ENCODE data around the gene DACH2. TPM values are rescaled to one million over a fixed set of nuclear protein-coding genes. Genes with fewer than 3 reads are reported as not detected.

DACH2 gene
- total and polyA plus RNA-seq, 4 donors: 0.23 TPM; not detected in 3

DNA sequence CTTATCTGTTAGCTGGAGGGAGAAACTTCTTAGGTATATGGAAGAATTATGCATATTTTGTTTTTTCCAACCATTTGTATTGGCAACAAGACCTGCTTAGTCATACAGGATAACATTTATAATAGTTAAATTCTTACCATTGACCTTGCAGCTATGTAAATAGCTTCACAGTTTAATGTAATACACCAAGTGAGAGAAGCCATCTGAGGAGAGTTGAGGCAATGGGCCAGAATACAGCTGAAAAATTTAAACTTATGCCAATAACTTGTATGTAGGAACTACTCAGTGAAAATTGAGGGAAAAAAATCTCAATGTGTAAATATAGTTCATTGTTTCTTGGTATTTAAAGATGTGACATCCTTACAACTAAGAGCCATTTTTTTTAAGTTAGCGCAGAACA lies 273.5 kb downstream of the DACH2 start:
- H3K27me3 ChIP-seq (ENCODE audit: control insufficient read depth in 4 of 4, insufficient read depth in 4 of 4, low read length in 3 of 4): no peaks in the 10 kb centered on the region
- 98% methylated on average over 1 of the region's 1 CpG for WGBS
- H3K27ac ChIP-seq (ENCODE audit: low read depth in 1 of 2, low read length in 2 of 2): no peak overlapping the region
- H3K9me3 ChIP-seq (ENCODE audit: control insufficient read depth in 4 of 4, low read length in 3 of 4): no peaks in the 10 kb centered on the region
- H3K9ac ChIP-seq (ENCODE audit: low read depth in 1 of 2, low read length in 2 of 2): no peak overlapping the region
- no peak overlapping the region for H3K4me3 ChIP-seq (ENCODE audit: low read depth in 1 of 3, low read length in 3 of 3)
- no peak for DNase-seq (ENCODE audit: low spot score)
- TF ChIP-seq, protein P1, sequence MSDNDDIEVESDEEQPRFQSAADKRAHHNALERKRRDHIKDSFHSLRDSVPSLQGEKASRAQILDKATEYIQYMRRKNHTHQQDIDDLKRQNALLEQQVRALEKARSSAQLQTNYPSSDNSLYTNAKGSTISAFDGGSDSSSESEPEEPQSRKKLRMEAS (IDR thresholded peaks at IDR 0.05): no peak
- TF ChIP-seq NR2F2 (IDR thresholded peaks at IDR 0.05) (no peak), HNF4G (IDR thresholded peaks at IDR 0.05) (no peak), TAF1 (conservative IDR thresholded peaks at IDR 0.05) (no peak), FOXA2 (IDR thresholded peaks at IDR 0.05) (no peak), GABPA (IDR thresholded peaks at IDR 0.05 in 1 of 2, conservative IDR thresholded peaks at IDR 0.05 in 1 of 2) (no peak), YY1 (IDR thresholded peaks at IDR 0.05) (no peak), HNF4A (conservative IDR thresholded peaks at IDR 0.05) (no peak), RXRA (IDR thresholded peaks at IDR 0.05) (no peak), FOXA1 (IDR thresholded peaks at IDR 0.05) (no peak), SP1 (IDR thresholded peaks at IDR 0.05) (no peak), RAD21 (IDR thresholded peaks at IDR 0.05) (no peak), JUND (IDR thresholded peaks at IDR 0.05) (no peak)
- TF ChIP-seq, protein P2, sequence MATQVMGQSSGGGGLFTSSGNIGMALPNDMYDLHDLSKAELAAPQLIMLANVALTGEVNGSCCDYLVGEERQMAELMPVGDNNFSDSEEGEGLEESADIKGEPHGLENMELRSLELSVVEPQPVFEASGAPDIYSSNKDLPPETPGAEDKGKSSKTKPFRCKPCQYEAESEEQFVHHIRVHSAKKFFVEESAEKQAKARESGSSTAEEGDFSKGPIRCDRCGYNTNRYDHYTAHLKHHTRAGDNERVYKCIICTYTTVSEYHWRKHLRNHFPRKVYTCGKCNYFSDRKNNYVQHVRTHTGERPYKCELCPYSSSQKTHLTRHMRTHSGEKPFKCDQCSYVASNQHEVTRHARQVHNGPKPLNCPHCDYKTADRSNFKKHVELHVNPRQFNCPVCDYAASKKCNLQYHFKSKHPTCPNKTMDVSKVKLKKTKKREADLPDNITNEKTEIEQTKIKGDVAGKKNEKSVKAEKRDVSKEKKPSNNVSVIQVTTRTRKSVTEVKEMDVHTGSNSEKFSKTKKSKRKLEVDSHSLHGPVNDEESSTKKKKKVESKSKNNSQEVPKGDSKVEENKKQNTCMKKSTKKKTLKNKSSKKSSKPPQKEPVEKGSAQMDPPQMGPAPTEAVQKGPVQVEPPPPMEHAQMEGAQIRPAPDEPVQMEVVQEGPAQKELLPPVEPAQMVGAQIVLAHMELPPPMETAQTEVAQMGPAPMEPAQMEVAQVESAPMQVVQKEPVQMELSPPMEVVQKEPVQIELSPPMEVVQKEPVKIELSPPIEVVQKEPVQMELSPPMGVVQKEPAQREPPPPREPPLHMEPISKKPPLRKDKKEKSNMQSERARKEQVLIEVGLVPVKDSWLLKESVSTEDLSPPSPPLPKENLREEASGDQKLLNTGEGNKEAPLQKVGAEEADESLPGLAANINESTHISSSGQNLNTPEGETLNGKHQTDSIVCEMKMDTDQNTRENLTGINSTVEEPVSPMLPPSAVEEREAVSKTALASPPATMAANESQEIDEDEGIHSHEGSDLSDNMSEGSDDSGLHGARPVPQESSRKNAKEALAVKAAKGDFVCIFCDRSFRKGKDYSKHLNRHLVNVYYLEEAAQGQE (IDR thresholded peaks at IDR 0.05): no peak
- TF ChIP-seq, protein P3, sequence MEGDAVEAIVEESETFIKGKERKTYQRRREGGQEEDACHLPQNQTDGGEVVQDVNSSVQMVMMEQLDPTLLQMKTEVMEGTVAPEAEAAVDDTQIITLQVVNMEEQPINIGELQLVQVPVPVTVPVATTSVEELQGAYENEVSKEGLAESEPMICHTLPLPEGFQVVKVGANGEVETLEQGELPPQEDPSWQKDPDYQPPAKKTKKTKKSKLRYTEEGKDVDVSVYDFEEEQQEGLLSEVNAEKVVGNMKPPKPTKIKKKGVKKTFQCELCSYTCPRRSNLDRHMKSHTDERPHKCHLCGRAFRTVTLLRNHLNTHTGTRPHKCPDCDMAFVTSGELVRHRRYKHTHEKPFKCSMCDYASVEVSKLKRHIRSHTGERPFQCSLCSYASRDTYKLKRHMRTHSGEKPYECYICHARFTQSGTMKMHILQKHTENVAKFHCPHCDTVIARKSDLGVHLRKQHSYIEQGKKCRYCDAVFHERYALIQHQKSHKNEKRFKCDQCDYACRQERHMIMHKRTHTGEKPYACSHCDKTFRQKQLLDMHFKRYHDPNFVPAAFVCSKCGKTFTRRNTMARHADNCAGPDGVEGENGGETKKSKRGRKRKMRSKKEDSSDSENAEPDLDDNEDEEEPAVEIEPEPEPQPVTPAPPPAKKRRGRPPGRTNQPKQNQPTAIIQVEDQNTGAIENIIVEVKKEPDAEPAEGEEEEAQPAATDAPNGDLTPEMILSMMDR (IDR thresholded peaks at IDR 0.05; ENCODE audit: low read depth, low read length, missing input control): no peak
- TF ChIP-seq, protein P4, sequence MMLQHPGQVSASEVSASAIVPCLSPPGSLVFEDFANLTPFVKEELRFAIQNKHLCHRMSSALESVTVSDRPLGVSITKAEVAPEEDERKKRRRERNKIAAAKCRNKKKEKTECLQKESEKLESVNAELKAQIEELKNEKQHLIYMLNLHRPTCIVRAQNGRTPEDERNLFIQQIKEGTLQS (IDR thresholded peaks at IDR 0.05): no peak
- TF ChIP-seq, protein P5, sequence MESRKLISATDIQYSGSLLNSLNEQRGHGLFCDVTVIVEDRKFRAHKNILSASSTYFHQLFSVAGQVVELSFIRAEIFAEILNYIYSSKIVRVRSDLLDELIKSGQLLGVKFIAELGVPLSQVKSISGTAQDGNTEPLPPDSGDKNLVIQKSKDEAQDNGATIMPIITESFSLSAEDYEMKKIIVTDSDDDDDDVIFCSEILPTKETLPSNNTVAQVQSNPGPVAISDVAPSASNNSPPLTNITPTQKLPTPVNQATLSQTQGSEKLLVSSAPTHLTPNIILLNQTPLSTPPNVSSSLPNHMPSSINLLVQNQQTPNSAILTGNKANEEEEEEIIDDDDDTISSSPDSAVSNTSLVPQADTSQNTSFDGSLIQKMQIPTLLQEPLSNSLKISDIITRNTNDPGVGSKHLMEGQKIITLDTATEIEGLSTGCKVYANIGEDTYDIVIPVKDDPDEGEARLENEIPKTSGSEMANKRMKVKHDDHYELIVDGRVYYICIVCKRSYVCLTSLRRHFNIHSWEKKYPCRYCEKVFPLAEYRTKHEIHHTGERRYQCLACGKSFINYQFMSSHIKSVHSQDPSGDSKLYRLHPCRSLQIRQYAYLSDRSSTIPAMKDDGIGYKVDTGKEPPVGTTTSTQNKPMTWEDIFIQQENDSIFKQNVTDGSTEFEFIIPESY (IDR thresholded peaks at IDR 0.05): no peak
- H3K4me1 ChIP-seq (ENCODE audit: control insufficient read depth in 4 of 4, insufficient read depth in 4 of 4, low read length in 3 of 4): no peaks in the 10 kb centered on the region
- H3K36me3 ChIP-seq (ENCODE audit: control insufficient read depth in 4 of 4, insufficient read depth in 3 of 4, low read depth in 1 of 4, low read length in 3 of 4): no peaks in the 10 kb centered on the region

DNA sequence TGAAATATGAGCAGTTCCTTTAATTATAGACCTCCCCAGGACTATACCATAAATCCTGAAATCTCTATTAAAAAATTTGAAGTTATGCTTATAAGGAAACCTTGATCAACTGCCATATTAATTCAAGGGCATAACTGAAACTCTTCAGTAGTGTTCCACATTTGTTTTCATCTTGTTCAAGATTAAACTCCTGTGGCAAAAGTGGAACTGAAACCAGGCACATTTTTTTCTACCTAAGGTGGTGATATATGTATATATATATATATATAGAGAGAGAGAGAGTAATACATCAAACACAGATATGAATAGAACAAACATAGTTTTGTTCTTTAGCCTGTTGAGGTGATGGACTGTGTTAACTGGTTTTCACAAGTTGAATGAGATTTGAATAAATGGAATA lies 287.9 kb downstream of the DACH2 start:
- no peak for DNase-seq (ENCODE audit: low spot score)
- Histone ChIP-seq H3K9ac (ENCODE audit: low read depth in 1 of 2, low read length in 2 of 2) (no peak overlapping the region), H3K4me1 (ENCODE audit: control insufficient read depth in 4 of 4, insufficient read depth in 4 of 4, low read length in 3 of 4) (no peaks in the 10 kb centered on the region), H3K4me3 (ENCODE audit: low read depth in 1 of 3, low read length in 3 of 3) (no peak overlapping the region), H3K27me3 (ENCODE audit: control insufficient read depth in 4 of 4, insufficient read depth in 4 of 4, low read length in 3 of 4) (no peaks in the 10 kb centered on the region), H3K36me3 (ENCODE audit: control insufficient read depth in 4 of 4, insufficient read depth in 3 of 4, low read depth in 1 of 4, low read length in 3 of 4) (no peaks in the 10 kb centered on the region), H3K9me3 (ENCODE audit: control insufficient read depth in 4 of 4, low read length in 3 of 4) (no peaks in the 10 kb centered on the region), H3K27ac (ENCODE audit: low read depth in 1 of 2, low read length in 2 of 2) (no peak overlapping the region)
- TF ChIP-seq FOXA2 (IDR thresholded peaks at IDR 0.05): no peak
- no peak for TF ChIP-seq JUND (IDR thresholded peaks at IDR 0.05)
- TF ChIP-seq RXRA (IDR thresholded peaks at IDR 0.05): no peak
- TF ChIP-seq, protein P1 (IDR thresholded peaks at IDR 0.05): no peak
- TF ChIP-seq RAD21 (IDR thresholded peaks at IDR 0.05): no peak
- no peak for TF ChIP-seq YY1 (IDR thresholded peaks at IDR 0.05)
- no peak for TF ChIP-seq EGR1 (IDR thresholded peaks at IDR 0.05; ENCODE audit: low read depth in 2 of 2)
- no peak for TF ChIP-seq HNF4G (IDR thresholded peaks at IDR 0.05)
- TF ChIP-seq, protein P2 (IDR thresholded peaks at IDR 0.05): no peak
- TF ChIP-seq, protein P3 (IDR thresholded peaks at IDR 0.05; ENCODE audit: low read depth, low read length, missing input control): no peak
- TF ChIP-seq NR2F2 (IDR thresholded peaks at IDR 0.05): no peak
